ENCODE measurements around the gene SMIM5.

The SMIM5 gene

DNA sequence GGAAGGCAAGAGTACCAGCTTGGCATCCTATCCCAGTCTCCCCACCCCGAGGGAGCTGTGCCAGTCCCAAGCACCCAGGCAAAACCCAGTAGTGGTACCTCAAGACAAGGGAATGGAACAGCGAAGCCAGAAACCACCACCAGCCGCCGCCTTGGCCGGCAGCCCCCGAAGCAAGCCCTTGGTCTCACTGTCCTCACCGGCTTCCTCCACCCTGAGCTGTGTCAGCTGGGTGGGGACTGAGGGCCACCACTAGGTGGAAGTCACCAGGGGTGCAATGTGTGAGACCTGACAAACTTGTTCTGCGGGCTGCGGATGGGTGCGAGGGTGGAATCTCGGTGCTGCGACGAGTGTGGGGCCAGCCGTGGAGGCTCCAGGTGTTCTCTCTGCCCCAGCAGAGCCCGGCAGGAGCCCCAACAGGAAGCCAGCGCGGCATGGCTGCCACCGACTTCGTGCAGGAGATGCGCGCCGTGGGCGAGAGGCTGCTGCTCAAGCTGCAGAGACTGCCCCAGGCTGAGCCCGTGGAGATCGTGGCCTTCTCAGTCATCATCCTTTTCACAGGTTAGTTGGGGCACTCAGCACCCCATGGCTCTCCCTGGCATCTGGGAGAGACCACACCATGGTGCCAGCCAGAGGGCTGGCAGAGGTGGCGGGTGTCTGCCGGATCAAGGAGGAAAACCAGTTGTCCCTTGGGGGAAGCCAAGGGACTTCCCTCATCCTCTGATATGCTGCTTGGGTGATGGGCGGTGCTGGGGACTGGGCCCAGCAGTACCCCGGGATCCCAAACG lies 6.7 kb downstream of the SMIM5 start:
- DNase-seq (ENCODE audit: low spot score): no peak
- in situ Hi-C loops (cut with MboI; ENCODE audit: low pct_unique_long_range_greater_than_20kb, low sequenced_read_pairs, unreplicated experiment): no loop called here
- TF ChIP-seq, protein P1, sequence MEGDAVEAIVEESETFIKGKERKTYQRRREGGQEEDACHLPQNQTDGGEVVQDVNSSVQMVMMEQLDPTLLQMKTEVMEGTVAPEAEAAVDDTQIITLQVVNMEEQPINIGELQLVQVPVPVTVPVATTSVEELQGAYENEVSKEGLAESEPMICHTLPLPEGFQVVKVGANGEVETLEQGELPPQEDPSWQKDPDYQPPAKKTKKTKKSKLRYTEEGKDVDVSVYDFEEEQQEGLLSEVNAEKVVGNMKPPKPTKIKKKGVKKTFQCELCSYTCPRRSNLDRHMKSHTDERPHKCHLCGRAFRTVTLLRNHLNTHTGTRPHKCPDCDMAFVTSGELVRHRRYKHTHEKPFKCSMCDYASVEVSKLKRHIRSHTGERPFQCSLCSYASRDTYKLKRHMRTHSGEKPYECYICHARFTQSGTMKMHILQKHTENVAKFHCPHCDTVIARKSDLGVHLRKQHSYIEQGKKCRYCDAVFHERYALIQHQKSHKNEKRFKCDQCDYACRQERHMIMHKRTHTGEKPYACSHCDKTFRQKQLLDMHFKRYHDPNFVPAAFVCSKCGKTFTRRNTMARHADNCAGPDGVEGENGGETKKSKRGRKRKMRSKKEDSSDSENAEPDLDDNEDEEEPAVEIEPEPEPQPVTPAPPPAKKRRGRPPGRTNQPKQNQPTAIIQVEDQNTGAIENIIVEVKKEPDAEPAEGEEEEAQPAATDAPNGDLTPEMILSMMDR (IDR thresholded peaks at IDR 0.05; ENCODE audit: extremely low read depth, insufficient read depth, missing control alignments): no peak

DNA sequence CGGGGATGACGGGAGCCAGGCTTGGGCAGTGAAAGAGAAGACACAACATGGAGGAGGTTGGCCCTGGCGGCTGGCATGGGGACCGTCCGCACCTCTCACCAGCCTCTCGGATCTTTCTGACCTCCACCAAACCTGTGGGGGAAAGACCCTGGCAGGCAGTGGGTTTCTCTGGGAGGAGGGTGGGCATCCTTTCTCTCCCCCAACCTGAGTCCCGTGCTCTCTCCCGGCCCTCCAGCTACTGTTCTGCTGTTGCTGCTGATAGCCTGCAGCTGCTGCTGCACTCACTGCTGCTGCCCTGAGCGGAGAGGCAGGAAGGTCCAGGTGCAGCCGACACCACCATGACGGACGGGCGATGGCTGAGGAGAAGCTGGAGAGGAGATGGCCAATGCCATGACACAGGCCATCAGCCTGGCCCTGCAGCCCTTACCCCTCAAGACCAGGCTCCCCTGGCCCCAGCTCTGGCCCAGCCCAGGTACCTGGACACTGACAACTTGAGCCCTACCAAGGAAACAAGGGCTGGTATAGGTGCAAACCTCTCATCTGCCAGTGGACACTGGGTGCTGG lies 7.4 kb downstream of the SMIM5 start:
- DNase-seq (ENCODE audit: low spot score): no peak
- TF ChIP-seq, protein P1 (IDR thresholded peaks at IDR 0.05; ENCODE audit: extremely low read depth, insufficient read depth, missing control alignments): no peak
- in situ Hi-C loops (cut with MboI; ENCODE audit: low pct_unique_long_range_greater_than_20kb, low sequenced_read_pairs, unreplicated experiment): no loop called here

DNA sequence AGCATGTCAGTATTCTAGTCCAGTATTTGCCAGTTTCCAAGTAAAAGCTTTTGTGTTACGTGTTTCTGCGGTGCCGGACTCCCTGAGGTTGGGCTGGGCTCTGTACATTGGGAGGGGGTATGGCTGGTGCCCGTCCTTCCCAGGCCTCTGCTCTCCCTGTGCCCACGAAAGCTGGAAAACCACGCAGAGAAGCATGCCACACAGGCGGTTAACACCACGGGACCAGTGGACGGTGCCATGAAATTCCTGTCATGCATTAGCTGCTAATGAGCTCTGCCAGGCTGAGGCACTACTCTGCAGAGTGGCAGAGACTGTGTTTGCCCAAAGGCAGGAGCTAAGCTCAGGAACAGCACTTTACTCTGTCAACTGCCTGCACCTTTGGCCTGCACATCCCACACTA lies 8.1 kb downstream of the SMIM5 start:
- DNase-seq (ENCODE audit: low spot score): no peak
- in situ Hi-C loops (cut with MboI; ENCODE audit: low pct_unique_long_range_greater_than_20kb, low sequenced_read_pairs, unreplicated experiment): no loop called here
- TF ChIP-seq, protein P1 (IDR thresholded peaks at IDR 0.05; ENCODE audit: extremely low read depth, insufficient read depth, missing control alignments): no peak

DNA sequence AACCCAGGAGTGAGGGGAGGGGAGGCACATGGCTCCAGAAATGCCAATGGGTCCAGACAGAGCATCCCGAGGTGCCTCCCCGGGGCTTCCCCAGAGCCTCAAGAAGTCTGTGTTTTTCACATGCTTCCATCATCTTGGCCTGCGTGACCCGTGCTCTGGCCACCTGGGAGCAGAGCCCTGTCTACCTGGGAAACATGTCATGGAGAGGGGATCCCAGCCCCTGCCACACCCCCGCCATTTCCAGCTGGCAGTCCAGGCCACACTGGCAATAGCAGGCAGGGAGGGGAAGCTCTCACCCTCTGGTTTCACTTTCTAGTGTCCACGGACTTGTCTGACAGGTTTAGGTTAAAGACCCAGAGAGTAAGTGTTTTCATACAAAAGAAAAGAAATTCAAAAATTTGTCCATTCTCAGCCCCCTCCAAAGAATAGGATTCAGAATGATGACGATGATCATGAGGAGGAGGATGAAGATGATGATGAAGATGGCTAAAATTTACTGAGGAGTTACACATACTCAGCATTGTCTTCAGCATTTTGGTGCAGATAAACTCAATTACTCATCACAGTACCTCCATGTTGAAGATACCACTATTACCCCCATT lies 9.0 kb downstream of the SMIM5 start:
- in situ Hi-C loops (cut with MboI; ENCODE audit: low pct_unique_long_range_greater_than_20kb, low sequenced_read_pairs, unreplicated experiment): no loop called here
- DNase-seq (ENCODE audit: low spot score): no peak
- TF ChIP-seq, protein P1 (IDR thresholded peaks at IDR 0.05; ENCODE audit: extremely low read depth, insufficient read depth, missing control alignments): no peak

DNA sequence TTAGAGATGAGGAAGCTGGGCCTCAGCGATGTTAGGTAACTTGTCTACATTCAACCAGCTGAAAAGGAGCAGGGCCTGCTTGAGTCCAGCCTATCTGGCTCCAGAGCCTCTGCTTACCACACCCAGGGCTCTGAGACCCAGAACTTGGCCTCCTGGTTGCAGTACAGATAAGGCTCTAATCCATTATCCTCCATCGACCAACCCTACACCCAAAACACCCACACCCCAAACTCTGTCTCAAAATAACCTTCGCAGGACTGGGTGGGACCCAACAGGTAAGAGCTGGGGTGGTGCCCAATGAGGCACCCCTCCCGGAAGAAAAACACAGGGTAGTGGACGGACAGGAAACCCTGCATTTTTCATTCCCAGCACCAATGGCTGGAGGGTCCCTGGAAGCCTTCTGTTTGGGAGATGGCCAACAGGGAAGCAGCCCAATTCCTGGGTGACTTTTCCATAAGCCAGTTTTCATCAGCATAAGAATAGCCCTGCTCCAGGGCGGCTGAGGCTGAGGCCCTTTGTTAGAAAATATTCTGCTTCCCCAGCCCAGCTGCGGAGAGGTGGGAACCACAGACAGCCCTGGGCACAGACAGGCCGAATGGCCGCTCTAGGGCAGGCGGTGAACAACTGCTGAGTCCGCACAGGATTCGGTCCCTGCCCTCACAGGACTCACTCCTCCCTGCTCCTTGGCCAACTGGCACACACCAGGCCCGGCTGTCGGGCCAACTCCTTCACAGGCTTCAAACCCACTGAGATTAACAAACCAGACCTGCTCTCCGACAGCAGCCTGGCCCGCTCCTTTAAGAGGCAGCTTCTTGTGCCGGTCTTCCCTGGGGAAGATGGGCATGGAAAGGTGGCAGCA lies 9.8 kb downstream of the SMIM5 start:
- in situ Hi-C loops (cut with MboI; ENCODE audit: low pct_unique_long_range_greater_than_20kb, low sequenced_read_pairs, unreplicated experiment): no loop called here
- DNase-seq (ENCODE audit: low spot score): peak; percentile 9
- TF ChIP-seq, protein P1 (IDR thresholded peaks at IDR 0.05; ENCODE audit: extremely low read depth, insufficient read depth, missing control alignments): no peak

DNA sequence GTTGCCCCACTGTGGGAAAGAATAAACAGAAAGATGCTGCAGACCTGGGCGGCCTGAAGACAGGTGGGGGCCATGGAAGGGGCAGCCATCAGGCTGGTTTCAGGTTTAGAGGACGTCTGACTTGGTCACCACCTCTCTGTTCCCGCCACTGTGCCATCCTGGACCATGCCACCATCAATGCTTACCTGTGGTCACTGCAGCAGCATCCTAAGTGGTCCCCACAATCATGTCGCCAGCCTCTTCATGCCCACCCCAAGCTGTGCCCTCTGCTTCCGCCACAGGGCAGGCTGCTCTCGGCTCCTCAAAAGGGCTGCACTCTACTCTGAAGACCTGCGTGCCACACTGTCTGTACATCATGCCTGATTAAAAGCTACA lies 10.4 kb downstream of the SMIM5 start:
- no peak for DNase-seq (ENCODE audit: low spot score)
- TF ChIP-seq, protein P1 (IDR thresholded peaks at IDR 0.05; ENCODE audit: extremely low read depth, insufficient read depth, missing control alignments): no peak
- in situ Hi-C loops (cut with MboI; ENCODE audit: low pct_unique_long_range_greater_than_20kb, low sequenced_read_pairs, unreplicated experiment): no loop called here

All from GM13977 (cell line).